GM19239 (cell line): ENCODE data around the gene MAB21L2.

Source experiments
- DNase-seq: peaks from one replicate; pipeline ENCODE4 v3.0.0; 2011; ENCODE audit warnings: low spot score; ENCODE audit not compliant: insufficient read length
- FAIRE-seq: peaks from 2 replicates; lab custom pipeline; 2011; peaks lifted over from hg19 to GRCh38; lab: Jason Lieb, UNC

Gene MAB21L2

DNA sequence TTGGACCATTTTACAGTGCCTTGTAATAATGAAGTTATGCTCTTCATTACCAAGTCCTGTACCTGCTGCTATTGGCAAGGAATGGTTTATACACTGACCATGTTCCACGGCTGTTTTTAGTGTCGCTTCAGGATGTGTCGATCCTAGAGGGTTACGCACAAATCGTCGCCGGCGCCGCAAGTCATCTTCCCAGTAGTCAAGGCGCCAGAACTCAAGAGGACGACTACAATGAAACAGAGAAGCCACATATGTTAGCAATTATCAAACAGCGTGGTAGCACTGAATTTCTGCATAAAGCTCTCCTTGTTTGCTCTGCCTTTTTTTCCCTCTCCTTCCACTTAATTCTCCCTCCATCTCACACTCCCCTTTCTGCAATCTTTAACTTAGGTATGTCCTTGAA lies 17.0 kb downstream of the MAB21L2 start:
- peak; percentile 47 for FAIRE-seq

DNA sequence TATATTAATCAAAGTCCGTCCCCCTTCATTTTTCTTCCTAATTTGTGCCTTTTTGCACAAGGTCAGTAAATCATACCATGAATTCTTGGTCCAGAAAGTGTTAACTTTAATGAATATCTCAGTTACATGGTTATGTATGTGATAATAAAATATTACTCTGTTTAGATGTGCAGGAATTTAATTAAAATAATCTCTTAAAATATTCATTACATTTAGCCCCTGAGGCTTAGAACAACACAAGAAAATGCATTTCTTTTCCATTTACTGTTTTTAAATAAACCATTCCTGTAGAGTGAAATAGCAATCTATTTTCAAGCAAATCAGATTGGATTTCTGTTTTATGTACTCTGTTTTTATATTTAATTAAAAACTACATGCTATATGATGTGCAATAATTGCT lies 17.6 kb downstream of the MAB21L2 start:
- FAIRE-seq (no peak), DNase-seq (no peak)

More for the DNA sequence above, 17.0 kb downstream of the MAB21L2 start:
- DNase-seq = no peak

DNA sequence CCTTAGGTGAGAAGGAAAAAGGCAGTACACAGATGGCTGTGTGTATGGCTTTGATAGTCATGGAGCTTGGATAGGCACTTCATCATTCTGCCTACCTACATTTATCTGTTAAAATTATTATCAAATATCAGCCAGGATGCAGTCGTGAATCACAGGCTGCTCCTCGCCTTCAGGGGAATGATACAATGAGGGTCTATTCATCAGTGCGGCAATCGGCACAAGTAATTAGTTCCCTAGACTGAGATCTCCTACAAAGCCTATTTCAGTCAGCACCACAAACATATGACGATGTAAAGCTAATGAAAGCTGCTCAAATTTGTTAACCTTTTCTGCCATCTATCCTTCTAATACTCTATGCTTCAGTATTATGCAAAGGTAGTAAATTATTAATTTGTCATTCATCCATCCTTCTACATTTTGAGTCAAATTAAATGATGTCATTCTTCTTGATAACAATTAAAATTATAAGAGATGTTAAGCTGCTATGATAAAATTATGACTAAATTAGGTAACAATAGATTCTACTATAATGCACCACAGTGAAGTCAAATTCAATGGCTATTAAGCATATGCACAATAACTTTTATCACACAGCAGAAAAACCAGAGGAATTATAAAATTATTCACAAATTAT lies 19.0 kb downstream of the MAB21L2 start:
- DNase-seq (no peak), FAIRE-seq (peak; percentile 68)

DNA sequence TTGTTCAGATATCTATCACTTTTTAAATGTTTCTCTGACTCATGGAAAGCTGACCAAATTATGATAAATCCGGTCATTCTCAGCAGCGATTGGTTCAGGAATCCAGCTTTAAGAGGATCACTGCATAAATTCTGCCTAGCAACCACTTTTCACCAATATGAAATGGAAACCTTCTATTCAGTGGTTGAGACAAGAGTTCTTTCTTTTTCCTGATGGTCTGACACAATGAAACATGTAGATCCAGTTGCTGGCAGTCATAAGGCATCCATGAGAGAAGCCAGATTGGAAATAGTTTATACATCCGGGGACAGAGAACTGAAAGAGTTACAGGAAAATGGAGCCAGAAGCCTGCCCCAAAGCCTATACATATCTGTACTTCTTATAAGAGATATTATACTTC lies 27.2 kb downstream of the MAB21L2 start:
- DNase-seq (no peak), FAIRE-seq (no peak)

DNA sequence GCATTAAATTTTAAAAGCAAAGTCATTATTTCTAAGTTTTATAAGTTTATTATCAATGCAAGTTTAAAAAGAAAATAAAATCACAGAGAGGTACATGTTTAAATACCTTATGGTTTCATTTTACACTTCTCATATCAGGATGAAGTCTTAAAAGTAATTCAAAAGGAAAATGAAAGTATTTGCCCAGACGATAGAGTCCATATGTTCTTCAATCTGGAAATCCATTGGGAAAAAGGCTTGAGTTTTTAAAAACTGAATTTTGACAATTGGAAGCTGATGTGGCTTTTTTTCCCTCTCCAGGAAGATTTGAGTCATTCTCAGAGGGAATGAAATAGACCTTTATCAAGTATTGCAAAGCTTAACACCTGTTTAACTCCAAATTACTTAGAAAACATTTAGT lies 37.1 kb downstream of the MAB21L2 start:
- DNase-seq (no peak), FAIRE-seq (peak; percentile 71)

DNA sequence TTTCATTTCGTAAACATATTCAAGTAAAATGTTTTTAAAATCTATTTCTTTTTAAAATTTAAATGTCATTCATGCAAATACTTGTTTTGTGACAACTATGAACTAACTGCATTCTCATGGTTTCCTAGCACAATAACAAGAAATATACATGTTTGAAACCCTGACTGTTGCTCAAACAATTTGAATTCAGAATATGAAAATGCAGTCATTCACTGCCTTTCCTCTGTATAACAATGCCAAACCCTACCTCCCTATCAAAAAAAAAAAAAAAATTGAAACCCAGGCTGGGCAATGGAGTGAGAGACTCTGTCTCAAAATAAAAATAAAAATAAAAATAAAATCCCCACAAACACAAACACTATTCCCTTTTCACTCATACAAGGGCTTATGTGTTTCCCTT lies 42.1 kb downstream of the MAB21L2 start:
- DNase-seq = no peak
- no peak for FAIRE-seq

DNA sequence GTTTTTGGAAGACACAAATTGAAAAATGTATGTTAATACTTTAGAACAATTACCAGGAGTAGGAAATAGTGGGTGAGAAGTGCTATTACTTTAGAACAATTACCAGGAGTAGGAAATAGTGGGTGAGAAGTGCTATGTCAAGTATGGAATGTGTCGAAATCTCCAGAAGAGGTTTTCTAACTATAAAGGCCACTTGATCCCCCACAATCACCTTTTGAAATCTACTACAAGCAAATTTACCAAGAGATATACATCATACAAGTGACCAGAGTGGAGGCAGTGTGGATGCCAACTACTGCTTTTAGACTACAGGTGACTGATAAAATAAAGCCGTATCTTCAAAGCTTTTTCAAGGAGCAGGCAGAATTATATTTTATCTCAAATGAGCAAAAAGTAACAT lies 43.1 kb downstream of the MAB21L2 start:
- DNase-seq (no peak), FAIRE-seq (no peak)

DNA sequence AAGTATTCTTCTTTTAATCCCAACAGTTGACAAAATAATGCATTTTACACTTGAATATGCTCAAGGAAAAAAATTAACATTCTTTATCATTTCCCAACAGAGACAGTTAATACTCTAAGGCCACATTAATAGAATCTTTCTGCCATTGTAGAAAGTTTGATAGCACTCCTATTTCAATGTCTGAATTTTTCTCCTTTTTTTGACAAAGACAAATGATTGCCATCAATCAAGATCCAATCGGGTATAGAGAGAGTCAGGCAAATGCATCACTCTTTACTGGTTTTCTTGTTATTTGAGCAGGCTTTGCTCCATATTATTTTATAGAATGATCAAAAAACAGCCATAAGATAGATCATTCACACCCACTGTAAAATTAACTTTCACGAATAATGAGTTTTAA lies 46.1 kb downstream of the MAB21L2 start:
- DNase-seq (no peak), FAIRE-seq (peak; percentile 64)

DNA sequence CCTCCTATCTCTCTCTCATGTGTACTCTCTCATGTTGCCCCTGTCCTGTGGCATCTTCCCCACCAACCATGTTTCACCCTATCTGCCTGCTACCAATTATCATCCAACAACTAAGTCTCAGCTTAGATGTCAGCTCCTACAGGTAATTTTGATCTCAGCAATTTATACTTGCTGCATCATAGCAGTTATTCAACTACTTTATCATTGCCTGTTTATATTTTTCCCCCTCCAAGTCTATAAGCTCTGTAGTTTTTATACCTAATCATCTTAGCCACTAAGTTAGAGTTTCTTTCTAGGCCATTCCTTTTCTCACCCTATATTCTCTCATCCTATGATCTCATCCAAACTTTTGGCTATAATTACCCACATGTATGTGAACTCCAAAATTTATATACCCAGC lies 50.7 kb downstream of the MAB21L2 start:
- DNase-seq (no peak), FAIRE-seq (no peak)
